K562 (cell line): Measurements from ENCODE around the gene DAB1. TPM values are rescaled to one million over a fixed set of nuclear protein-coding genes. Genes with fewer than 3 reads are reported as not detected.

Source experiments
- ATAC-seq: fragments of 200-7000 bp; cut with Tn5 transposase; 3 replicates; pipeline ENCODE4 v1.9.1; 2020; ENCODE audit warnings: moderate library complexity
- BruUV-seq: library from RNA; stranded (reverse); fragments of 400-500 nt; replicated peaks from 2 replicates; lab custom pipeline; 2021; lab: Mats Ljungman, UMichigan
- CTCF ChIA-PET: fragments of 300-600 bp; formaldehyde crosslinking; extraction: SDS; loops from one replicate; lab custom pipeline; 2021; ENCODE audit warnings: low intra/inter-chr PET ratio; lab: Yijun Ruan, JAX
- POLR2A ChIA-PET: fragments of 300-600, 350-650 bp; sonication (Branson Sonifier 250); formaldehyde crosslinking; extraction: SDS; loops from one replicate; lab custom pipeline; 2021; ENCODE audit warnings: antibody characterized with exemption, inconsistent platforms; lab: Yijun Ruan, JAX
- DNase-seq, 4 experiments: peaks; one replicate each; pipeline versions ENCODE4 v3.0.0 to v3.0.0-alpha.2; 2011 to 2018; ENCODE audit warnings: low spot score in 3 of 4, mixed read lengths in 3 of 4; ENCODE audit errors: extremely low read depth in 1 of 4
- FAIRE-seq: peaks from 2 replicates; lab custom pipeline; 2011; peaks lifted over from hg19 to GRCh38; lab: Jason Lieb, UNC
- H2AFZ ChIP-seq: 2 replicates; pipeline ENCODE4 v1.6.0; 2011; ENCODE audit warnings: low read depth, low read length, control low read depth, inconsistent platforms
- H3K27ac ChIP-seq: fragments of 200-600 bp; 3 replicates; pipeline ENCODE4 v1.8.0; 2011; ENCODE audit warnings: low read depth, mild to moderate bottlenecking, control low read depth, inconsistent platforms, low read length, moderate library complexity, mixed read lengths; ENCODE audit errors: extremely low read depth
- H3K27me3 ChIP-seq, 2 experiments: fragments of 300-600 bp in 1 of 2; 2 replicates in 1 of 2; 3 replicates in 1 of 2; pipeline versions ENCODE4 v1.6.0 to v1.8.0; 2011; ENCODE audit warnings: inconsistent platforms in 2 of 2, low read length in 2 of 2, mild to moderate bottlenecking in 1 of 2, mixed read lengths in 1 of 2, moderate library complexity in 1 of 2; ENCODE audit not compliant: control insufficient read depth in 2 of 2, insufficient read depth in 2 of 2
- H3K36me3 ChIP-seq: fragments of 300-600 bp; 3 replicates; pipeline ENCODE4 v1.8.0; 2011; ENCODE audit warnings: mild to moderate bottlenecking, low read length, inconsistent platforms; ENCODE audit not compliant: control insufficient read depth, insufficient read depth
- H3K4me1 ChIP-seq, 2 experiments: fragments of 200-600 bp in 1 of 2; replicated peaks in 1 of 2; 2 replicates in 1 of 2; 3 replicates in 1 of 2; pipeline versions ENCODE4 v1.5.1 to v1.8.0; 2011; ENCODE audit warnings: inconsistent platforms in 2 of 2, low read length in 2 of 2, mild to moderate bottlenecking in 1 of 2, mixed read lengths in 1 of 2, moderate library complexity in 1 of 2; ENCODE audit not compliant: control insufficient read depth in 2 of 2, insufficient read depth in 2 of 2
- H3K4me2 ChIP-seq: 2 replicates; pipeline ENCODE4 v1.6.1; 2011; ENCODE audit warnings: low read length, control low read depth, inconsistent platforms, mixed read lengths; ENCODE audit not compliant: insufficient read depth
- H3K4me3 ChIP-seq: fragments of 200-600 bp; sonication (generic), shearing (Covaris generic); 2 replicates; pipeline ENCODE4 v1.5.1; 2016; ENCODE audit warnings: control low read depth, inconsistent platforms
- H3K79me2 ChIP-seq: fragments of 200-600 bp; 3 replicates; pipeline ENCODE4 v1.8.0; 2011; ENCODE audit warnings: low read length, inconsistent platforms; ENCODE audit not compliant: control insufficient read depth, insufficient read depth
- H3K9ac ChIP-seq, 2 experiments: 2 replicates each; pipeline versions ENCODE4 v1.6.0 to v1.6.1; 2011; ENCODE audit warnings: low read depth in 2 of 2, low read length in 2 of 2, control low read depth in 1 of 2, inconsistent platforms in 1 of 2, mild to moderate bottlenecking in 1 of 2, mixed read lengths in 1 of 2; ENCODE audit not compliant: insufficient read depth in 1 of 2
- H3K9me1 ChIP-seq: one replicate; pipeline ENCODE4 v1.6.0; 2011; ENCODE audit warnings: inconsistent platforms, mild to moderate bottlenecking, low read length, moderate library complexity; ENCODE audit not compliant: control insufficient read depth, insufficient read depth
- H3K9me3 ChIP-seq: replicated peaks from 2 replicates; pipeline ENCODE4 v1.5.1; 2011; ENCODE audit warnings: low read depth, low read length, inconsistent platforms; ENCODE audit not compliant: control insufficient read depth, insufficient read depth
- H4K20me1 ChIP-seq: replicated peaks from 2 replicates; pipeline ENCODE4 v1.6.1; 2011; ENCODE audit warnings: low read length, inconsistent platforms, mixed read lengths; ENCODE audit not compliant: control insufficient read depth, insufficient read depth
- ARID3B ChIP-seq: fragments of 250-450 bp; sonication (Bioruptor Pico); IDR thresholded peaks from 2 replicates; pipeline ENCODE4 v1.4.0; 2020; ENCODE audit warnings: borderline replicate concordance
- EGR1 ChIP-seq: fragments of 450-650 bp; conservative IDR thresholded peaks from 2 replicates; pipeline ENCODE4 v1.6.1; 2017; ENCODE audit warnings: mild to moderate bottlenecking
- ETV1 ChIP-seq: fragments of 450-650 bp; conservative IDR thresholded peaks from 2 replicates; pipeline ENCODE4 v1.6.1; 2016; ENCODE audit warnings: missing genetic modification characterization, control low read depth, low read depth, missing compliant biosample characterization
- HDAC8 ChIP-seq: fragments of 450-650 bp; IDR thresholded peaks from 2 replicates; pipeline ENCODE4 v1.6.1; 2016; ENCODE audit warnings: mild to moderate bottlenecking, missing genetic modification characterization, moderate library complexity, missing compliant biosample characterization
- KAT7 ChIP-seq: sonication (generic); formaldehyde crosslinking; IDR thresholded peaks from 2 replicates; pipeline ENCODE4 v1.8.0; 2022; ENCODE audit warnings: missing genetic modification reagents, mild to moderate bottlenecking, borderline replicate concordance
- RNF2 ChIP-seq: sonication (generic); IDR thresholded peaks from 2 replicates; pipeline ENCODE4 v1.6.1; 2016
- SFPQ ChIP-seq: fragments of 200-400 bp; formaldehyde crosslinking; IDR thresholded peaks from 2 replicates; pipeline ENCODE4 v1.6.1; 2017; ENCODE audit warnings: mild to moderate bottlenecking, low read depth, low read length, moderate library complexity
- ZNF445 ChIP-seq: fragments of 250-450 bp; sonication (Bioruptor Pico); IDR thresholded peaks from 2 replicates; pipeline ENCODE4 v1.4.0; 2020; ENCODE audit warnings: low read depth, mild to moderate bottlenecking, moderate library complexity
- WGBS: fragments of 100-300 bp; shearing (Covaris generic); methylation state at CpG from one replicate; pipeline ENCODE4 v1.1.6; 2016; ENCODE audit warnings: low coverage, mixed read lengths; ENCODE audit not compliant: insufficient coverage; ENCODE audit errors: missing lambda C conversion rate; 5-methylcytosine and 5-hydroxymethylcytosine counted together
- in situ Hi-C: fragments of 300-500 bp; cut with MboI; formaldehyde crosslinking; loops from 4 replicates; pipeline ENCODE4 v1.15.0; 2018; ENCODE audit warnings: inconsistent platforms, mixed read lengths
- intact Hi-C: fragments of 100-400 bp; cut with micrococcal nuclease; formaldehyde crosslinking; loops from 2 replicates; pipeline ENCODE4 v1.14.2; 2022
- polyA plus RNA-seq, 8 experiments: library from polyadenylated mRNA; depleted of rRNA in 4 of 8; stranded (reverse) in 5 of 8; unstranded in 3 of 8; fragments of >200 nt; fragmentation: Nextera tagmentation in 2 of 8; fragmentation: Illumina TruSeq in 1 of 8; extraction: Ambion mirVana in 2 of 8; extraction: Trizol in 1 of 8; gene quantifications; 2 replicates each; pipeline versions ENCODE4 v1.2.1 to v1.2.3, GENCODE V29; 2011 to 2014; ENCODE audit warnings: inconsistent platforms in 1 of 8, missing spikeins in 1 of 8
- total RNA-seq, 7 experiments: library from RNA; depleted of rRNA in 6 of 7; stranded (reverse); fragments of >200 nt in 6 of 7; fragmentation: Illumina TruSeq in 2 of 7; extraction: Trizol in 2 of 7; gene quantifications; 2 replicates each; pipeline versions ENCODE4 v1.2.1 to v1.2.3, GENCODE V29; 2011 to 2021; ENCODE audit warnings: low replicate concordance in 1 of 7

The DAB1 gene
- total and polyA plus RNA-seq, 9 of the 15 experiments (the other 6 are each of a cell fraction or from before 2014, with no cell fraction given): not detected

- Histone ChIP-seq H3K9me1 (no peaks in the 10 kb centered on the region), H3K79me2 (no peaks in the 10 kb centered on the region), H3K4me1 (no peaks in the 10 kb centered on the region), H4K20me1 (no peaks in the 10 kb centered on the region), H3K9me3 (no peaks in the 10 kb centered on the region), H2AFZ (no peak overlapping the region)
- no peak for FAIRE-seq
- in situ Hi-C loops: no loop called here
- no peak for DNase-seq
- whole genome bisulfite sequencing: 0% methylated on average over 4 of the region's 4 CpGs
- TF ChIP-seq ETV1 (tag): no peak
- no peak for TF ChIP-seq KAT7 (CRISPR knock-in tag)
- no peak for TF ChIP-seq ARID3B (CRISPR knock-in tag)
- no peak for TF ChIP-seq RNF2
- no peak for TF ChIP-seq EGR1
- TF ChIP-seq SFPQ: no peak
- no peak for TF ChIP-seq HDAC8
- no peak for TF ChIP-seq ZNF445 (CRISPR knock-in tag)
- TF ChIP-seq, all 486 proteins: peak for 0
- no peak for ATAC-seq
- H3K4me3 ChIP-seq: no peak overlapping the region
- no peaks in the 10 kb centered on the region for H3K27me3 ChIP-seq
- intact Hi-C loops: no loop called here
- no peaks in the 10 kb centered on the region for H3K36me3 ChIP-seq
- no peak overlapping the region for H3K9ac ChIP-seq
- POLR2A ChIA-PET: no interaction called here
- H3K27ac ChIP-seq: no peak overlapping the region
- no peak overlapping the region for H3K4me2 ChIP-seq
- CTCF ChIA-PET: no interaction called here
- BruUV-seq: no TSS peak
Observed at GRCh38 chr1:57360846-57361407, 62.9 kb downstream of the DAB1 start.
